ENCODE results near the gene STRA6.

The STRA6 gene

DNA sequence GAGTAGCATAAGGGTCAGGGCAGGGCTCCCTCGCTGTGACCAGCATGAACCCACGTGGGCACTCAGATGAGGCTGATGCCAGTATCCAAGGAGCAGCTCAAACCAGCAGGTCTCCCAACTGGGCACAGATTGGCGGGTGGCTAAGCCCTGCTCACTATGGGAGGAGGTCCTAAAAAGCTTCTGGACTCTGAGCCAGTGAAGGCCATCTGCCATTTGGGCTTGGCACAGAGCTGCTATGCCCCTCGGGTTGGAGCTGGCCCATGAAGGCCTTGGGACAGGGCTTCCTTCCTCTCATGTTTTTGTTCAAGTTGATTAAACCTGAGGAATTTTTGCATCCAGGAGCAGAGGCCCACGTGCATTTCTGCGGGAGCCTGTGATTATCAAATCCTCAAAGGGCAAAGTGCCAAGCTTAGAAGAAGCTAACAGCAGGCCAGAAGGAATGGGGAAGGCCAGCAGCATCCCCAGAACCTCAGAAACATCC is 4.3 kb upstream of the STRA6 start:
- no peak for DNase-seq (ENCODE audit: low read depth in 2 of 2)

DNA sequence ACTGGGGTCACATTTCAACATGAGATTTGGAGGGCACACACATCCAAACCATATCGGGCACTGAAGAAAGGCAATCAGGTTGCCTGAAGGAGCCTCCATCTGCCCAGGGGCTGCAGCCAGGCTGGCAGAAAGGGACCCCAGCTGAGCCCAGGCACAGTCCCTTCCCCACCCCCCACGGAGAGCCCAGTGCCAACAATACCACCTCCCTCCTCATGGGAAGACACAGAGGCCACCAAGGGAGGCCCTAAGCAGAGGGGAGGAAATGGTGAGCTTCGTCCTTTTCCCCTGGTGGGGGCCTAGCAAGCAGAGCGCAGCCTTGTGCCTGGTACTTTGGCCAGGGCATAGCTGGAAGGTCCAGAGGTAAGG is 3.0 kb upstream of the STRA6 start:
- DNase-seq (ENCODE audit: low read depth in 2 of 2): no peak

DNA sequence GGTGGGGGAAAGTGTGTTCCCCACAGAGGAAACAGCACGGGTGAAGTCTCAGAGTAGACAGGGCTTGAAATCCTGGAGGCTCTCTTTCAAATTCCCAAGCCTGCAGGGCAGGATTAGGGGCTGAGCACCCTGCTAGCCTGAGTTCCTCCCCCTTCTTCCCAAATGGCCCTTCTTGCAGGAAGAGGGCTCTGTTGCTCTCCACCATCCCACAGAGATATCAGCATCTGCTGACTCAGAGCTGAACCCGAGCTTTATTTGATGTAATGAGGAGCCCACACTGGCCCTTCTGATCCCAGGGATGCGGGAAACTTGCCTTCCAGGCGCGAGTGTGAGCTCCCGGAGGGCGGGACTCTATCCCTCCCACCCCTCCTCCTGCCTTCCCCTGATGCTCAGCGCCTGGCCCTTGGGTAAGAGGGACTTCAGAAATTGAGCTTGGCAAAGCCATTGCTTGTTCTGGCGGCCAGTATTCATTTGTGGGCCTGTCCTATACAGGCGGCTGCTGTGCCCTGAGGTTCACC is 1.4 kb upstream of the STRA6 start:
- DNase-seq (ENCODE audit: low read depth in 2 of 2): no peak

DNA sequence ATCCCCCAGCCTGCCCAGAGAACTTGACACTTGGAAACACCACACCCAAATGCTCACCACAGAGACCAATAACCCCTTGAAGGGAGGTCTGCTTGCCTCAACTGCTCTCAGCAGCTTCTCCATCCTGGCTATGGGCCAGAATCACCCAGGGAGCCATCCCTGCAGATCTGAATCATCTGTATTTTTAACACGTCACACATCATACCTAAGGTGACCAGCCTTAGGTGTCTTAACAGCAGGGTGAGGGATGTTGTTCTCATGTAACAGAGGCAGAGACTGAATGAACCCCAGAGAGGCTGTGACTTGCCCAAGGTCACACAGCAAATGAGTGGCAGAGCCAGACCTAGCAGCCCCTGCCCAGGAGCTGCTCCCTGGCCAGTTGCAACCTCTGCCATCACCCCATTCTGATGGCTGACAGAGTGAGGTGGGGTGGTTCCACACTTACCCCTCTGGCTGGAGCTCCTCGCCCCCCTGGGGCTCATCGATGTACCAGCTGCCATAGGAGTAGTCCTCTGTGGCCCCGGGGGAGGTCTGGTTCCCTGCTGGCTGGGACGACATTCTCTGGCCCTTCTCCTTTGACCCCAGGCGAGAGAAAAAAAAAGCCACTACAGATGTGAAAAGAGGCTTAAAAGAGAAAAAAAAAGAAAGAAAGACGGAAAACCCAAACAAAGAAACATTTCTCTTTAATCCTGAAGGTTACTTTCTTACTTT is 722 bp downstream of the STRA6 start:
- DNase-seq (ENCODE audit: low read depth in 2 of 2): no peak

DNA sequence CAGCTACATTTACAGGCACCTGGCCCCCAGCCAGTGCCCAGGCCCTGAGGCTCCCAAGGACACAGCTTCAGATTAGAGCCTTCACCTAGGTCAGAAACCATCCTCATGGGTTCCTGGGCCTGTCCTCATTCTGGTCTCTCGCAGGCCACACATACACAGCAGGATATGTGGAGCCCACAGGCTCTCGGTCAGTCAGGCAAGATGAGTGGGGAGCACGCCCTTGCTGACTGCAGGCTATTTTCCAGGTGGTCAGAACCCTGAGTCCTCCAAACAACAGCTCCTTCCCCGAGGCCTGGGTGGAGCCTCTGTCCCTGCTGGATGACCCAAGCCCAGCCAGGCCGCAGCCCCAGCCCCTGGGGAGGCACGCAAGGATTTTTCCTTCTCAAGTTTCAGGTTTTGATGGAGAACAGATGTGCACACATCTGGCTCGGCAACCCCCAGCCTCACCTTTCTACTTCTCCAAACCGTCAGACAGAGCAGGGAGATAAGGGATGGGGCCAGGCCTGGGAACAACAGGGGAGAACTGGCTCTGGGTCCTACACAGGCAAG is 1.6 kb downstream of the STRA6 start:
- DNase-seq (ENCODE audit: low read depth in 2 of 2): no peak

DNA sequence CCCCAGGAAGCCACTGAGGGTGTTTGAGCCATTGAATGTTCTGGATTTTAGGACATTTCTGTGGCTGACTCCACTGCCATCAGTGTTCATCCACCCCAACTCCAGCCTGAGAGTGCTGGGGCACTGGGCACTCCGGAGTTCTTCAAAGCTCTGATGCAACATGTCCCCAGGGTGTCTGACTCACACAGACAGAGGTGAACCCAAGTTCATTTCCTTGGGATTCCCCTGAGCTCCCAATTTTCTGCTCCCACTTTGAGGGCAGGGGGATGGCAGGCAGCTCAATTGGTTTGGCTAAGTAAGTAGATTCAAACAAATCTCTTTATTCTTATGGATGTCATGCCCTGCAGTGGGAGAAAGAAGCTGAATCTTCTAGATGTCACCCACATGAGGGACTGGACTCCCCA is 2.2 kb downstream of the STRA6 start:
- DNase-seq (ENCODE audit: low read depth in 2 of 2): no peak

DNA sequence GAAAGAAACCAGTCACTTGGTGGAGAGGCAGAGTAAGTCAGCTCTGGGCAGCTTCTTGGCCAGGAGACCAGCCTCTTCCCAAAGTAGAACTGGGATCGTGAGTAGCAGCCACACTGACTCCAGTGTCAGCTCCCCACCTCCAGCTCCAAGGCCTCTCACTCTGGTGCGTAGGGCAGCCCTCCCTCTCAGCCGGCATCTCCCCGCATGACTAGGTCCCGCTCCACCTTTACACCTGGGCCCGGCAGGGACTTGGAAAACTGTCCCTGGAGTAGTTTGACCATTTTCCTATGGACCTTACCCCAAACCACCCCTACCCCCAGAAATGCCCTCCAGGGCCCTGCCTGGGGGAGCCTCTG is 3.3 kb downstream of the STRA6 start:
- no peak for DNase-seq (ENCODE audit: low read depth in 2 of 2)

DNA sequence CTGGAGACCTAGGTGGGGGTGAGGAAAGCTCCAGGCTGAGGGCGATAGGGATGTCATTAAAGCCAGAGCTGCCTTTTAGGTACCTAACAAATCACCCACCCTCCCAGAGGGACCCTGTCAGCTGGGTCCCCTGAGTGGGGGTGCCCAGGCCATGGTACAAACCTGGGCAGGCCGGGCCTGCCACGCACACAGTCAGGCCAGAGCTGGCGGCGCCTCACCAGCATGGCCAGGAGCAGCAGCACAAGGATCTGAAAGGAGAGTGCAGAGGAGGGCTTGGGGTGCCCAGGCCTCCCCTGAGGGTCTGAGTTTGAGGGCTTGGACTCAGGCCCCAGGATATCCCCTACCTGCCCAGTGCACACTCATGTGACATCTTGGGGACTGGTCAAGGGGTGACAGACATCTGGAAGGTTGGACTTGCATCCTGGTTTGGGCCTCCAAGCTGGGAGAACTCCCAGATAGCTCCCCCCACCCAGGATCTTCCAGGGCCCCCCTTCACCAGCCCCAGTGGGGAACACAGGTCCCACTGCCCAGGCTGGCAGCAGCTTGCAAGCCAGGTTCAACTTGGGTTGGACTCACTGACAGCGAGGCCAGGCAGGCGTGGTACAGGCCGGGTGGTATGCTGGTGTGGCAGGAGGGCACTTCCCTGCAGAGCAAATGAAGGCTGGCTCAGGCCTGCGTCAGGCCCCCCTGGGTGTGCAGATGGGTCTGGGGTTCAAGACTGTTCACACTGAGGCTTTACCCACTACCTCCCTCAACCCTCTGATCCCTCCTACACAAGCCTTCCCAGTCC is 5.2 kb downstream of the STRA6 start:
- DNase-seq (ENCODE audit: low read depth in 2 of 2): no peak

DNA sequence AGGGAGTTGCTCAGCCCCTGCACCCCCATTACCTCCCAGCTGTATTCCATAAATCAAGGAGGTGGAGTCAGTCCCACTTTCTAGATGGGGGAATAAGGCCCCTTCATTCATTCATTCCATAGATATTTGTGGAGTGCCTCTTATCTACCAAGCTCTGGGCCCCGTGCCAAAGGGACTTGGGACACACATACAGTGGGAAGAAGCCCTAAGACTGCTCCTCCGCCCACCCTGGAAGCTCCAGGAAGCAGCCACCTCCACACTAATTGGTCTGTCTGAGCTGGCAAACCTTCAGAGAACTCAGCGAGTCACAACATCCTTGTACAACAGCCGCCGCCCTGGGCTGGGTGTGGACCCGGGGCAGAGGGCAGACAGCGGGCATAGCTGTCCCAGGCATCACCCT is 6.4 kb downstream of the STRA6 start:
- DNase-seq (ENCODE audit: low read depth in 2 of 2): no peak

DNA sequence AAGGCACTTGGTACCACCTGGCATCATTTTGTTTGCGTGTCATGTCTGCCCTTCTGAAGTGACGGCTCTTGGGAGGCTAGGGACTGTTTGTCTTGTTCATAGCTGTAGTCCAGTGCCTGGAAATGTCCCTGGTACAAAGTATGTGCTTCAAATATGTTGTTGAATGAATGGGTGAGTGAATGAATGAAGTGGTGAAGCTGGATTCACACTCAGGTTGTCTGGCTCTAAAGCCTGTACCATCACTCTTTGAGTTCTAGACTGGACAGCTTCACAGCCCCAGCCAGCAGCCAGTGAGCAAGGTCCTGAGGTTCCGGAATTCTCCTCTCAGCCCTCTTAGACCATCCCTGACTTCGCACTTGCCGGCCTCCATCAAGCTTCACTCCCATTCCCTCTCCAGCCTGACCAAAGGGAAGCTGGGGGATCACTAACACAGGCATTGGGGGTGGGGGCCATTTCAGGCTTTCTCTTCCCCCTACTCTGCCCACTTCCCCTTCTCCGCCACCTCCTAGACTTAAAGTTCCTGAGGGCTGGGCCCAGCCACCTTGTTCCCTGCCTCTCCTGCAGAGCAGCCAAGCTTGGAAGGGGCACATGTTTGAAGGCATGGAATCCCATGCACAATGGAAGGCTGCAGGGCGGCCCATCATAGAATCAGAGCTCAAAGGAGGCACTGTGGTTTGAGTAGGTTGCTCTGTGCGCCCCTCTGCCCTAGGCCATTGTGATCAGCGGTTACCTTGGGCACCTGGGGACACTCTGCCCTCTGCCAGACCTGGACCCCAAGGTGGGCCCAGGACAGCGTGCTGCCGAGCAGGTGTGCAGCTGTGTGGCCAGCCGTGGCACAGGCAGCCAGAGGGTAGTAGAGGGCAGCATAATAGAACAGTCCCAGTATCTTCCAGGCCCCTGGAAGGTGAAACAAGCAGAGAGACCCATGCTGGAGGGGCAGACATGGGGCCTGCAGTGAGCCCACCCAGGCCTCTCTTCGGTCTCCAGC is 7.7 kb downstream of the STRA6 start:
- DNase-seq (ENCODE audit: low read depth in 2 of 2): no peak

DNA sequence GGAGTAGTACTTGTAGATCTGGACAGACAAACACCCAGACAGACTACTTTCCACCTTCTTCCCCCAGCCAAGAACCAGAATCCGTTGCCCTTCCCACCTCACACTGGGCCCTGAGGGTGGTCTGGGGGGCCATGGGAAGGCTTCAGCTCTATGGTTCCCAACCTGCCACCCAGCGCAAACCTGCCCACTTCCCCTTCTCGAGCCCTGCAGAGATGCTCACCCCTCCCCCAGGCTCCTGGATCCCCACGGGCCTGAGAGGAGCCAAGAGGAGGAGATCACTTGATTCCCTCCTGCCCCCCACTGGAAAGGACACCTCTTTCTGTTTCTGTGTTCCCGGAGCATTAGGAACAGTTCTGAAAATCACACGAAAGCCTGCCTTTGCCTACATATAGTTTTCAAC is 8.7 kb downstream of the STRA6 start:
- no peak for DNase-seq (ENCODE audit: low read depth in 2 of 2)

DNA sequence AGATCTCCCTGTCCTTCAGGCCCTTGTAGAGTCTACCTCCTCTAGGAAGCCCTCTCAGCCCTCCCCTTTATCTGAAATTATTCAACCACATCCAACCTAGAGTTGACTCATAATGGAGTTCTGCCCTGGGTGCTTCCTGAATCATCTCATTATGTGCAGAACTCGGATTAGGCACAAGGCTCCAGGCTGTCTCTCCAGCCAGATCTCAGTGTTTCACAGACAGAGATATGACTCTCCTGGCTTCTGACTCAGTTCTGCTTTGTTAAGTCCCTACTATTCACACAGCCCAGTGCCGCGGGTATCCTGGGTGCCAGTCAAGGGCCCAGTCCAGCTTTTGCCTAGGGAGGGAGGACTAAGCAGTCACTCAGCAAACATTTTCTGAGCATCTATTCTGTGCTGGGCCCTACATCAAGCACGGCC is 9.3 kb downstream of the STRA6 start:
- DNase-seq (ENCODE audit: low read depth in 2 of 2): no peak

DNA sequence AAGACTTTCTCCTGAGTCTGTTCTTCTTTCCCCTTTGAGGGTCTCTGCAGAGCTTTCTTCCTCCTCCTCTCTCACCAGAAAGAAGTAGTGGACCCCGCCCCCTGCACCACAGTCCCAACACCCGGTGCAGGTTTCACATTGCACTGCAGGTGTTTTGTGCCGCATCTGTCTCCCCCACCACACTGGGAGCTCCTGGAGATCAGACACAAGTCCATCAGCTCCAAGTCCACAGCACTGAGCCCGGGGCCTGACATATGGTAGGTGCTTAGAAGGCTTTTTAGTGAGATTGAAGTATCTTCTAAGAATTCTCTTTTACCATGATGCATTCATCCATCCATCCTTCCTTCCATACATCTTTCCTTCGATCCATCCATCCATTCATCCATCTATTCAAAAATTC is 9.8 kb downstream of the STRA6 start:
- DNase-seq (ENCODE audit: low read depth in 2 of 2): no peak

DNA sequence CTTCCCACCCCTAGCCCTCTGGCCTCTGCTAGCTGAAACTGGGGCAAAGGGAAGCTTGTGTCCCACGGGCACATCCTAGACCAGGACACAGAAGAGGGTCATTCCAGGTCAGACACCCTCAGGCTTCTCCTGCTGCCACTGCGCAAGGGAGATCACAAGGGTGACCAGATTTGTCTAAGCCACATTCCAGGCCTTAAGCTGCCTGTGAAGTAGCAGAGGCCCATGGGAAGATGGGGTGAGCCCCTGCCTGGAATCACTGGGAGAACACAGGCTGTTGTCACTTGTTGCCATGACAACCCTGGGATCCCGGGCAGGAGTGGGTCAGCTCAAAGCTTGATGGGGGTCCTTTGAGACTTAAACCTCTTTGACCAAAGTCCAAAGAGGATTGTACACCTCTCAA is 10.8 kb downstream of the STRA6 start:
- no peak for DNase-seq (ENCODE audit: low read depth in 2 of 2)

DNA sequence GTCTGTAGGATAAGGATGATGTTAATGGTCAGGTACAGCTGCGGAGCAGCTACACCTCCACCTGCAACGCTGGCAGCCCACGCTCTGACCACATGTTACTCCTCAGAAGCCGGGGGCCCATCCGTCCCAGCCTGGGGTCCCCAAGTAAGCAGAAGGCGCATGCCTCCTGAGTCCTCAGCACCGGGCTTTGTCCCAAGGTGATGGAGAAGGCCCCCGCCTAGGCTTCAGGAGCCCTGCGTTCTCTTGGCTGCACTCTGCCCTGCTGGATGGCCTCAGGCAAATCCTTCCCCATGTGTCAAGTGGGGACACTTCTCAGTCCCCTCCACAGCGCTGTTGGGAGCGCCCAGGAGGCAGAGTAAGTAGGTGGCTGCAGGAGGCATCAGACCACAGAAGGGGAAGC is 14.4 kb downstream of the STRA6 start:
- DNase-seq (ENCODE audit: low read depth in 2 of 2): no peak

DNA sequence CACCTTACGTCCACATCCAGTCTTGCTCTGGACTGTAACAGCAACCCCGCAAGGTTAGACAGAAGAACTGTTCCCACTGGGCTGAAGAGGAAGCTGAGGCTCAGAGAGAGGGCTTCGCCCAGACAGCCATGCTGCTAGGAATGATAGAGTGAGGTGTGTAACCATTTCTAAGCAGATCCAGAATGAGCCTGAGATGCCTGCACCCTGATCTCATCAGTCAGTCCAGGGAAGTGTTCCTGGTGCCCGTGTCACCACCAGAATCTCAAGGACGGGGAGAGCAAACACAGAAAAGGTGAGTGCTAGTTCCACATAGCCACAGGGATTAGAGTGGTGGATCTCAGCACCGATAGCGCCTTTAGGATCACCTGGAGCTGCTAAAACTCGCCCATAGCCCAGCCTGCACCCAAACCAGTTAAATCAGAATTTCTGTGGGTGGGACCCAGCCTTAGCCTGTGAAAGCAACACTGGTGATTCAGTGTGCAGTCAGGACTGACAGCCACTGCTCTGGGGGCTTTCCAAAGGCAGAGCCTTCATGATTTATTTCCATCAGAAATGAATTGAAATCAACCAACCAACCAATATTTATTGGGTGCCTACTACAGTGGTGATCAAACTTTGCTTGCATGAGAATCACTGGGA is 16.8 kb downstream of the STRA6 start:
- DNase-seq (ENCODE audit: low read depth in 2 of 2): no peak

DNA sequence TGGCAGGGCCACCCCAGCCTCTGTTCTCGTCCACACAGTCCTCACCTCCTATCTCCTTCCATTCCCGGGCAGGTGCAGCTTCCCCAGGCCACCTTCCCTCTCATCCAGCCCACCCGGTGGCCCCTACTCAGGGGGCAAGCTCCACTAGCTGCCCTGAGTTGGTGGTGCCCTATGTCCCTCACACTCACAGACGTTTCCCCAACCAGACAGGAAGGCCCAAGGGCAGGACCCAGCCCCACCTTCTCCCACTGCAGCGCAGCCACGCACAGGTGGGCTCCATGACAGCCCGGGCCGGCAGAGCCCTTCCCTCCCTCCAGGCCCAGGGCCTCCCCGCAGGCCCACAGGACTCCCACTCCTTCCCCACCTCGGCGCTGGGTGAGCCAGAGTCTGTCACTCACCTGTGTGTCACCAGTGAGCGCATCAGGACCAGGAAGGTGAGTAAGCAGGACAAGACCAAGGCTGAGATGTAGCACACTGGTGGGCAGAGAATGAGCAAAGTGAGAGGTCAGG is 17.9 kb downstream of the STRA6 start:
- no peak for DNase-seq (ENCODE audit: low read depth in 2 of 2)

DNA sequence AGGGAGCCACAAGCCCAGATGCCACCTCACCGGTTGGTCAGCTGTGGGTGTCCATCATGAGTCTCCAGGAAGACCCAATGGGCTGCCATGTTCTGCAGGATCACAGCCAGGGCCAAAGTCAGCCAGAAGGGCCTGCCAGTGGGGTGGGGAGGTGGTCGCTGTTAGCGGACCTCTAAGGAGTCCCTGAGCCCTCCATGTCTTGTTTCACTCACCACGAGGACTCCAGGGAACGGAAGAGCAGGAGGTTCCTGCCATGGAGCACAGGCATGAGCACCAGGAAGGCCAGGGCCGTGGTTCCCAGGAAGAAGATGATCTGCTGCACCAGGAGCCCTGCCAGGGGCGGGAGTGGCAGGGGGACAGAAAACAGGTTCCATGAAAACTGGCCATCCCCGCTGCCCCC is 20.5 kb downstream of the STRA6 start:
- no peak for DNase-seq (ENCODE audit: low read depth in 2 of 2)

DNA sequence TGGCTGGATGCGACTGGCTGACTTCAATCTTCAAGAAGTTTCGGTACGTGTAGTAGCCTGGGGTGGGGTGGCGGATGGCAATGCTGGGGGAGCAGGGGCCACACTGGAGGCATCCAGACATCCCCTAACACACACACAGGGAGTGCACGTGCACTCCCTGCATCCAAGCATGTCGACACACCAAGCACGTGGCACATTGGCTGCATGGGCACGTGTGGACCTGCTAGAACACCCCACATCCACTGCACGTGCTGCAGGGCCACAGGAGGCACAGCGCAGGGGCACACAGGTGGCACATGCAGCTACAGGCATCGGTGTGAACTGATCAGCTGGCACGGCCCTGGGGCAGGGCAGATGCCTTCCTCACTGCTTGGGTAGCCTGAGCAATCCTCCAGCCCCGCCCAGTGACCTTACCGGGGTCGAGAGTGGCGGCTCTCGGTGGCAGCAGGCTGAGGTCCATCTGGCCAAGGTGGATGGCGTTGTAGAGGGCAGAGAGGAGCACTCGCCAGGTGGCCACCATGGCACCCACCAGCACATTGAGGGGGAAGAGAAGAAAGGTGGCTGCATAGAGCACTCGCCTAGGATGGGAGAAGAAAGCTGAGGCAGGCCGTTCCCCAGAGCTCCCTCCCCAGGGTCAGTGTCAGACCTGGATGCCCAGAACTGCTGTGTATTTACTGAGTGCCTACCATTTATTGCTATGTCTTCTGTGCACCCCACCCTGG is 21.5 kb downstream of the STRA6 start:
- no peak for DNase-seq (ENCODE audit: low read depth in 2 of 2)
